Measurements from ENCODE around the gene GTPBP3.

The GTPBP3 gene

GRCh38 chr19:17334414-17335409, 2.6 kb upstream of the GTPBP3 start, which contains the start of gene ANO8:
TSS of gene ANO8 (minus strand) at chr19:17334855. CDS start at chr19:17334670, 185 bp downstream.
- H3K4me1 ChIP-seq (ENCODE audit: control insufficient read depth in 1 of 2, insufficient read depth in 2 of 2, low read length in 2 of 2) = peaks cover 20 to 38% of the 10 kb centered on the region in 2 donors
- H3K4me3 ChIP-seq (ENCODE audit: low read depth in 1 of 2, low read length in 2 of 2) = peak within 1 kb of the TSS; percentile 63 to 72
- peaks cover 14 to 17% of the 10 kb centered on the region in 2 donors for H3K27me3 ChIP-seq (ENCODE audit: control insufficient read depth in 1 of 2, insufficient read depth in 2 of 2, low read length in 2 of 2)
- peak within 1 kb of the TSS; percentile 43 to 72 for H3K9ac ChIP-seq (ENCODE audit: low read depth in 1 of 2, low read length in 2 of 2)
- H3K27ac ChIP-seq (ENCODE audit: low read depth, low read length) = no peak within 1 kb of the TSS
- H3K9me3 ChIP-seq (ENCODE audit: control insufficient read depth in 1 of 2, low read length in 2 of 2) = no peaks in the 10 kb centered on the region
- H3K36me3 ChIP-seq (ENCODE audit: control insufficient read depth in 1 of 2, insufficient read depth in 2 of 2, low read length in 2 of 2) = no peaks in the 10 kb centered on the region

- Histone ChIP-seq H3K27me3 (ENCODE audit: control insufficient read depth in 1 of 2, insufficient read depth in 2 of 2, low read length in 2 of 2) (peaks cover 5 to 8% of the 10 kb centered on the region in 2 donors), H3K36me3 (ENCODE audit: control insufficient read depth in 1 of 2, insufficient read depth in 2 of 2, low read length in 2 of 2) (no peaks in the 10 kb centered on the region), H3K4me1 (ENCODE audit: control insufficient read depth in 1 of 2, insufficient read depth in 2 of 2, low read length in 2 of 2) (peaks cover 20 to 41% of the 10 kb centered on the region in 2 donors), H3K27ac (ENCODE audit: low read depth, low read length) (no peak overlapping the region), H3K9me3 (ENCODE audit: control insufficient read depth in 1 of 2, low read length in 2 of 2) (no peaks in the 10 kb centered on the region), H3K4me3 (ENCODE audit: low read depth in 1 of 2, low read length in 2 of 2) (peak overlapping the region in 1 of 2 donors; percentile 63), H3K9ac (ENCODE audit: low read depth in 1 of 2, low read length in 2 of 2) (no peak overlapping the region)
Observed at GRCh38 chr19:17335575-17335974, 1.8 kb upstream of the GTPBP3 start.

- H3K9me3 ChIP-seq (ENCODE audit: control insufficient read depth in 1 of 2, low read length in 2 of 2) = no peaks in the 10 kb centered on the region
- H3K4me1 ChIP-seq (ENCODE audit: control insufficient read depth in 1 of 2, insufficient read depth in 2 of 2, low read length in 2 of 2) = peaks cover 20 to 36% of the 10 kb centered on the region in 2 donors
- H3K27ac ChIP-seq (ENCODE audit: low read depth, low read length) = peak overlapping the region; percentile 42
- H3K36me3 ChIP-seq (ENCODE audit: control insufficient read depth in 1 of 2, insufficient read depth in 2 of 2, low read length in 2 of 2) = peaks cover 0 to 7% of the 10 kb centered on the region in 2 donors
- peak overlapping the region; percentile 93 to 94 for H3K9ac ChIP-seq (ENCODE audit: low read depth in 1 of 2, low read length in 2 of 2)
- no peaks in the 10 kb centered on the region for H3K27me3 ChIP-seq (ENCODE audit: control insufficient read depth in 1 of 2, insufficient read depth in 2 of 2, low read length in 2 of 2)
- H3K4me3 ChIP-seq (ENCODE audit: low read depth in 1 of 2, low read length in 2 of 2) = peak overlapping the region; percentile 95 to 99
Observed at GRCh38 chr19:17337675-17338432, 501 bp downstream of the GTPBP3 start.

- H3K27me3 ChIP-seq (ENCODE audit: control insufficient read depth in 1 of 2, insufficient read depth in 2 of 2, low read length in 2 of 2) = no peaks in the 10 kb centered on the region
- peak overlapping the region in 1 of 2 donors; percentile 94 for H3K9ac ChIP-seq (ENCODE audit: low read depth in 1 of 2, low read length in 2 of 2)
- peaks cover 20 to 36% of the 10 kb centered on the region in 2 donors for H3K4me1 ChIP-seq (ENCODE audit: control insufficient read depth in 1 of 2, insufficient read depth in 2 of 2, low read length in 2 of 2)
- no peaks in the 10 kb centered on the region for H3K9me3 ChIP-seq (ENCODE audit: control insufficient read depth in 1 of 2, low read length in 2 of 2)
- H3K4me3 ChIP-seq (ENCODE audit: low read depth in 1 of 2, low read length in 2 of 2) = peak overlapping the region; percentile 95 to 99
- H3K27ac ChIP-seq (ENCODE audit: low read depth, low read length) = no peak overlapping the region
- peaks cover 0 to 7% of the 10 kb centered on the region in 2 donors for H3K36me3 ChIP-seq (ENCODE audit: control insufficient read depth in 1 of 2, insufficient read depth in 2 of 2, low read length in 2 of 2)
Observed at GRCh38 chr19:17338433-17339078, 1.2 kb downstream of the GTPBP3 start.

GRCh38 chr19:17339088-17339741, 1.9 kb downstream of the GTPBP3 start:
- Histone ChIP-seq H3K36me3 (ENCODE audit: control insufficient read depth in 1 of 2, insufficient read depth in 2 of 2, low read length in 2 of 2) (peaks cover 0 to 7% of the 10 kb centered on the region in 2 donors), H3K9me3 (ENCODE audit: control insufficient read depth in 1 of 2, low read length in 2 of 2) (no peaks in the 10 kb centered on the region), H3K27me3 (ENCODE audit: control insufficient read depth in 1 of 2, insufficient read depth in 2 of 2, low read length in 2 of 2) (no peaks in the 10 kb centered on the region), H3K9ac (ENCODE audit: low read depth in 1 of 2, low read length in 2 of 2) (no peak overlapping the region), H3K4me3 (ENCODE audit: low read depth in 1 of 2, low read length in 2 of 2) (no peak overlapping the region), H3K4me1 (ENCODE audit: control insufficient read depth in 1 of 2, insufficient read depth in 2 of 2, low read length in 2 of 2) (peaks cover 16 to 30% of the 10 kb centered on the region in 2 donors), H3K27ac (ENCODE audit: low read depth, low read length) (no peak overlapping the region)

- H3K27me3 ChIP-seq (ENCODE audit: control insufficient read depth in 1 of 2, insufficient read depth in 2 of 2, low read length in 2 of 2) = no peaks in the 10 kb centered on the region
- no peak overlapping the region for H3K4me3 ChIP-seq (ENCODE audit: low read depth in 1 of 2, low read length in 2 of 2)
- H3K9me3 ChIP-seq (ENCODE audit: control insufficient read depth in 1 of 2, low read length in 2 of 2) = no peaks in the 10 kb centered on the region
- no peak overlapping the region for H3K9ac ChIP-seq (ENCODE audit: low read depth in 1 of 2, low read length in 2 of 2)
- peaks cover 10 to 22% of the 10 kb centered on the region in 2 donors for H3K4me1 ChIP-seq (ENCODE audit: control insufficient read depth in 1 of 2, insufficient read depth in 2 of 2, low read length in 2 of 2)
- H3K36me3 ChIP-seq (ENCODE audit: control insufficient read depth in 1 of 2, insufficient read depth in 2 of 2, low read length in 2 of 2) = peaks cover 0 to 7% of the 10 kb centered on the region in 2 donors
- H3K27ac ChIP-seq (ENCODE audit: low read depth, low read length) = no peak overlapping the region
Observed at GRCh38 chr19:17340302-17340870, 3.0 kb downstream of the GTPBP3 start.

GRCh38 chr19:17340871-17341357, 3.6 kb downstream of the GTPBP3 start:
- Histone ChIP-seq H3K9ac (ENCODE audit: low read depth in 1 of 2, low read length in 2 of 2) (peak overlapping the region in 1 of 2 donors; percentile 12), H3K4me1 (ENCODE audit: control insufficient read depth in 1 of 2, insufficient read depth in 2 of 2, low read length in 2 of 2) (peaks cover 6 to 16% of the 10 kb centered on the region in 2 donors), H3K27me3 (ENCODE audit: control insufficient read depth in 1 of 2, insufficient read depth in 2 of 2, low read length in 2 of 2) (no peaks in the 10 kb centered on the region), H3K9me3 (ENCODE audit: control insufficient read depth in 1 of 2, low read length in 2 of 2) (no peaks in the 10 kb centered on the region), H3K27ac (ENCODE audit: low read depth, low read length) (no peak overlapping the region), H3K36me3 (ENCODE audit: control insufficient read depth in 1 of 2, insufficient read depth in 2 of 2, low read length in 2 of 2) (peaks cover 0 to 7% of the 10 kb centered on the region in 2 donors), H3K4me3 (ENCODE audit: low read depth in 1 of 2, low read length in 2 of 2) (no peak overlapping the region)

- no peak overlapping the region for H3K4me3 ChIP-seq (ENCODE audit: low read depth in 1 of 2, low read length in 2 of 2)
- no peaks in the 10 kb centered on the region for H3K27me3 ChIP-seq (ENCODE audit: control insufficient read depth in 1 of 2, insufficient read depth in 2 of 2, low read length in 2 of 2)
- H3K9ac ChIP-seq (ENCODE audit: low read depth in 1 of 2, low read length in 2 of 2) = no peak overlapping the region
- H3K27ac ChIP-seq (ENCODE audit: low read depth, low read length) = no peak overlapping the region
- H3K36me3 ChIP-seq (ENCODE audit: control insufficient read depth in 1 of 2, insufficient read depth in 2 of 2, low read length in 2 of 2) = peaks cover 0 to 7% of the 10 kb centered on the region in 2 donors
- H3K4me1 ChIP-seq (ENCODE audit: control insufficient read depth in 1 of 2, insufficient read depth in 2 of 2, low read length in 2 of 2) = peaks cover 6 to 16% of the 10 kb centered on the region in 2 donors
- H3K9me3 ChIP-seq (ENCODE audit: control insufficient read depth in 1 of 2, low read length in 2 of 2) = no peaks in the 10 kb centered on the region
Observed at GRCh38 chr19:17341386-17341785, 4.0 kb downstream of the GTPBP3 start.

GRCh38 chr19:17341845-17342244, 4.5 kb downstream of the GTPBP3 start:
- Histone ChIP-seq H3K27ac (ENCODE audit: low read depth, low read length) (no peak overlapping the region), H3K36me3 (ENCODE audit: control insufficient read depth in 1 of 2, insufficient read depth in 2 of 2, low read length in 2 of 2) (peaks cover 0 to 7% of the 10 kb centered on the region in 2 donors), H3K9ac (ENCODE audit: low read depth in 1 of 2, low read length in 2 of 2) (no peak overlapping the region), H3K27me3 (ENCODE audit: control insufficient read depth in 1 of 2, insufficient read depth in 2 of 2, low read length in 2 of 2) (no peaks in the 10 kb centered on the region), H3K9me3 (ENCODE audit: control insufficient read depth in 1 of 2, low read length in 2 of 2) (no peaks in the 10 kb centered on the region), H3K4me1 (ENCODE audit: control insufficient read depth in 1 of 2, insufficient read depth in 2 of 2, low read length in 2 of 2) (peaks cover 6 to 16% of the 10 kb centered on the region in 2 donors), H3K4me3 (ENCODE audit: low read depth in 1 of 2, low read length in 2 of 2) (no peak overlapping the region)
